GM20000 (cell line): ENCODE data around the gene LYPD6.

Experiments
- DNase-seq: peaks from one replicate; pipeline ENCODE4 v3.0.0; 2012; ENCODE audit warnings: low spot score
- TF ChIP-seq, protein P1 (sequence below): IDR thresholded peaks from 2 replicates; pipeline ENCODE4 v1.5.1; 2012; ENCODE audit warnings: mild to moderate bottlenecking, control low read depth; ENCODE audit errors: extremely low read depth, missing control alignments

The LYPD6 gene

DNA sequence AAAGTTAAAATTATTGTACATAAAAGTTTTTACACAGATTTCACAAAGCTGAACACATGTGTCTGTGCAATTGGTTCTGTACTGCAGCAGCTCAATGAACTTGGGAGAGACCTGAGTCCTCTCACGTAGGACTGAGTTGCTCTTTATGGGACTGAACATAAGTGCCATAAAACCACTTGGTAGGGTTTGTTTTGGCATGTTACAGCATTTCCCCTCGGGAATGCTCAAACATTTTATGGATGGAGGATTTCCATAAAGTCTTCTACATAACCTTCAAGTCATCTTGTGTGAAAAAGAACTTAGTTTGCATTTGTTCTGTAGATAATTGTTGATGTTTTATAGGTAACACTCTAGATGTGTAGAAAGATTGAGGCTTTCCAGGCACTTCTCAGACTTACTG lies 15.9 kb downstream of the LYPD6 start:
- TF ChIP-seq, protein P1, sequence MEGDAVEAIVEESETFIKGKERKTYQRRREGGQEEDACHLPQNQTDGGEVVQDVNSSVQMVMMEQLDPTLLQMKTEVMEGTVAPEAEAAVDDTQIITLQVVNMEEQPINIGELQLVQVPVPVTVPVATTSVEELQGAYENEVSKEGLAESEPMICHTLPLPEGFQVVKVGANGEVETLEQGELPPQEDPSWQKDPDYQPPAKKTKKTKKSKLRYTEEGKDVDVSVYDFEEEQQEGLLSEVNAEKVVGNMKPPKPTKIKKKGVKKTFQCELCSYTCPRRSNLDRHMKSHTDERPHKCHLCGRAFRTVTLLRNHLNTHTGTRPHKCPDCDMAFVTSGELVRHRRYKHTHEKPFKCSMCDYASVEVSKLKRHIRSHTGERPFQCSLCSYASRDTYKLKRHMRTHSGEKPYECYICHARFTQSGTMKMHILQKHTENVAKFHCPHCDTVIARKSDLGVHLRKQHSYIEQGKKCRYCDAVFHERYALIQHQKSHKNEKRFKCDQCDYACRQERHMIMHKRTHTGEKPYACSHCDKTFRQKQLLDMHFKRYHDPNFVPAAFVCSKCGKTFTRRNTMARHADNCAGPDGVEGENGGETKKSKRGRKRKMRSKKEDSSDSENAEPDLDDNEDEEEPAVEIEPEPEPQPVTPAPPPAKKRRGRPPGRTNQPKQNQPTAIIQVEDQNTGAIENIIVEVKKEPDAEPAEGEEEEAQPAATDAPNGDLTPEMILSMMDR: no peak
- no peak for DNase-seq

- no peak for DNase-seq
- TF ChIP-seq, protein P1: no peak
Observed at GRCh38 chr2:149348291-149348690, 17.9 kb downstream of the LYPD6 start.

DNA sequence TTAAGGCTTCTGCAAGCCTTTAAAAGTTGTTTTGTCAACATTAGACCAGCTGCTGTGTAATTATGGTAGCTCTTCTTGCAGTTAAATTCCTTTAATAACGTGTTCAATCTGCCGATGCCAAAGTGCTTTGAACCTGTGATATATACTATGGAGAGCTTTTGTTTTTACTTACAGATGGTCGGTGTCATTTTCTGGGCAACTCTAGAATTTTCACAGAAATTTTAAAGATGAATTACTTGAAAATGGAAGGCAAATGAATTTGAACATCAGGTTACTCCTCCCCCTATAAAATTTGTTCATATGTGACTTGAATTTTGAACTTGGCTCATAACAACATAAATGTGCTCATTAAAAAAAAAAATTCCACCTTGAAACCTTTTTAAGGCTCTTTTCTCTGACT lies 23.0 kb downstream of the LYPD6 start:
- DNase-seq: no peak
- TF ChIP-seq, protein P1: no peak

GRCh38 chr2:149355716-149356422 lies 25.5 kb downstream of the LYPD6 start:
- no peak for DNase-seq
- TF ChIP-seq, protein P1: no peak

DNA sequence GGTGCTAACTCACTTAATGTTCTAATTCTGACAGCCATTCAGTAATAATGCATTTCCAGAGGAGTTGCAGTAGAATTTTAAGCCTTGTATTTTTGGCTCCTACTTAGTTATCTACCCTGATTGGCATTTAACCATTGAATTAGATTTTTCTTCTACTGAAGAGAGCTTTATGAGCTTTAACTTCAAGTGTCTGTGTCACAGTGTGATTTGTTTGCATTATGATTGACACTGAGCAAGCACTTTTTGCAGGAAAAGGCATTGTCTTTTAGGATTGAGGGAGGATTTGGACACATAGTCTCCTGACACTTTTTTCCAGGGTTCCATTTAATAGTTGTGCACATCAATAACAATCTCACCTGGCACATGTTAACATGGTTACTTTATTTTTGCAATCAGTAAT lies 26.7 kb downstream of the LYPD6 start:
- TF ChIP-seq, protein P1: no peak
- no peak for DNase-seq

DNA sequence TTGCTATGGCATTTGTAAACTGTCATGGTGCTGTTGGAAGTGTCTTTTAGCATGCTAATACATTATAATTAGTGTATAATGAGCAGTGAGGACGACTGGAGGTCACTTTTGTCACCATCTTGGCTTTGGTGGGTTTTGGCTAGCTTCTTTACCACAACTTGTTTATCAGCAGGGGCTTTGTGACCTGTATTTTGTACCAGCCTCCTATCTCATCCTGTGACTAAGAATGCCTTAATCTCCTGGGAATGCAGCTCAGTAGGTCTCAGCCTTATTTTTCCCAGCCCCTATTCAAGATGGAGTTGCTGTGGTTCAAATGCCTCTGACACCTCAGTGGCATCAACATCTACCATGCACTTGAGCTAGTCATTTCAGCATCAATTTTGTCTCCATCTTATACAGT lies 29.7 kb downstream of the LYPD6 start:
- TF ChIP-seq, protein P1: no peak
- DNase-seq: no peak

- DNase-seq: no peak
- TF ChIP-seq, protein P1: no peak
Observed at GRCh38 chr2:149363958-149364357, 33.6 kb downstream of the LYPD6 start.
